Neural cell (in vitro differentiated cells): Measurements from ENCODE around the gene TRPM2. TPM values are rescaled to one million over a fixed set of nuclear protein-coding genes. Genes with fewer than 3 reads are reported as not detected.

Experiments used
- H2AFZ ChIP-seq: fragments of 200-600, 300-800 bp; sonication (generic), shearing (Covaris generic); 2 replicates; pipeline ENCODE4 v1.6.0; 2014; ENCODE audit warnings: low read depth, mild to moderate bottlenecking, antibody characterized with exemption, low read length, moderate library complexity
- H3F3A ChIP-seq: fragments of 200-600 bp; shearing (Covaris generic); 2 replicates; pipeline ENCODE4 v1.6.1; 2016; ENCODE audit warnings: mild to moderate bottlenecking, moderate library complexity, mixed read lengths, antibody characterized with exemption, low read length; ENCODE audit not compliant: insufficient read depth, poor library complexity, severe bottlenecking
- H3K27ac ChIP-seq: fragments of 200-600, 300-800 bp; sonication (generic), shearing (Covaris generic); 2 replicates; pipeline ENCODE4 v1.5.1; 2014; ENCODE audit warnings: mild to moderate bottlenecking, low read length, moderate library complexity
- H3K27me3 ChIP-seq: fragments of 300-800, 200-600 bp; sonication (generic), shearing (Covaris generic); 2 replicates; pipeline ENCODE4 v1.6.0; 2014; ENCODE audit warnings: mild to moderate bottlenecking, low read depth, low read length, moderate library complexity; ENCODE audit not compliant: insufficient read depth
- H3K36me3 ChIP-seq: fragments of 300-800, 200-600 bp; sonication (generic), shearing (Covaris generic); 2 replicates; pipeline ENCODE4 v1.5.1; 2014; ENCODE audit warnings: mild to moderate bottlenecking, antibody characterized with exemption, low read length, moderate library complexity; ENCODE audit not compliant: insufficient read depth
- H3K4me2 ChIP-seq: fragments of 300-800, 200-600 bp; sonication (generic), shearing (Covaris generic); 2 replicates; pipeline ENCODE4 v1.6.0; 2014; ENCODE audit warnings: mild to moderate bottlenecking, low read length
- H3K4me3 ChIP-seq: fragments of 300-800, 200-600 bp; sonication (generic), shearing (Covaris generic); 2 replicates; pipeline ENCODE4 v1.5.1; 2014; ENCODE audit warnings: mild to moderate bottlenecking, low read length, moderate library complexity
- H3K79me2 ChIP-seq: fragments of 200-600 bp; shearing (Covaris generic); replicated peaks from 2 replicates; pipeline ENCODE4 v1.6.0; 2014; ENCODE audit warnings: mild to moderate bottlenecking, low read length, moderate library complexity; ENCODE audit not compliant: insufficient read depth
- H3K9ac ChIP-seq: fragments of 300-800, 200-600 bp; sonication (generic), shearing (Covaris generic); 2 replicates; pipeline ENCODE4 v1.6.1; 2016; ENCODE audit warnings: mild to moderate bottlenecking, low read length, mixed read lengths
- H3K9me2 ChIP-seq: fragments of 200-600 bp; shearing (Covaris generic); 2 replicates; pipeline ENCODE4 v1.6.1; 2016; ENCODE audit warnings: mild to moderate bottlenecking, low read length, mixed read lengths; ENCODE audit not compliant: insufficient read depth
- H3K9me3 ChIP-seq: fragments of 200-600, 300-800 bp; sonication (generic), shearing (Covaris generic); 2 replicates; pipeline ENCODE4 v1.6.1; 2016; ENCODE audit warnings: mild to moderate bottlenecking, mixed run types, low read length, moderate library complexity, mixed read lengths
- H4K20me1 ChIP-seq: fragments of 200-600 bp; shearing (Covaris generic); 2 replicates; pipeline ENCODE4 v1.6.1; 2016; ENCODE audit warnings: mild to moderate bottlenecking, mixed run types; ENCODE audit not compliant: insufficient read depth
- CTCF ChIP-seq: fragments of 450-650 bp; IDR thresholded peaks from 2 replicates; pipeline ENCODE4 v1.5.1; 2014; ENCODE audit warnings: antibody characterized with exemption, mild to moderate bottlenecking, moderate library complexity; ENCODE audit not compliant: poor library complexity, severe bottlenecking
- EP300 ChIP-seq: fragments of 450-650 bp; conservative IDR thresholded peaks from 2 replicates; pipeline ENCODE4 v1.6.1; 2014; ENCODE audit warnings: antibody characterized with exemption, mild to moderate bottlenecking, moderate library complexity; ENCODE audit not compliant: poor library complexity, severe bottlenecking
- EZH2 ChIP-seq: fragments of 200-600, 300-800 bp; shearing (Covaris generic), sonication (generic); IDR thresholded peaks from 2 replicates; pipeline ENCODE4 v1.6.1; 2014; ENCODE audit warnings: antibody characterized with exemption, low read length, borderline replicate concordance, mild to moderate bottlenecking; ENCODE audit not compliant: insufficient read depth, poor library complexity, severe bottlenecking
- MXI1 ChIP-seq: fragments of 450-650 bp; conservative IDR thresholded peaks from 2 replicates; pipeline ENCODE4 v1.6.1; 2014; ENCODE audit warnings: antibody characterized with exemption, mild to moderate bottlenecking; ENCODE audit not compliant: poor library complexity, severe bottlenecking
- POLR2AphosphoS5 ChIP-seq: IDR thresholded peaks from 2 replicates; pipeline ENCODE4 v1.6.1; 2012
- RAD21 ChIP-seq: fragments of 450-650 bp; conservative IDR thresholded peaks from 2 replicates; pipeline ENCODE4 v1.6.1; 2014; ENCODE audit warnings: antibody characterized with exemption, mild to moderate bottlenecking, moderate library complexity
- REST ChIP-seq: IDR thresholded peaks from 2 replicates; pipeline ENCODE4 v1.6.1; 2012; ENCODE audit warnings: borderline replicate concordance
- SMC3 ChIP-seq: fragments of 450-650 bp; conservative IDR thresholded peaks from 2 replicates; pipeline ENCODE4 v1.6.1; 2014; ENCODE audit warnings: antibody characterized with exemption, mild to moderate bottlenecking, moderate library complexity; ENCODE audit not compliant: poor library complexity
- TAF1 ChIP-seq: IDR thresholded peaks from 2 replicates; pipeline ENCODE4 v1.6.1; 2012; ENCODE audit warnings: low read depth
- polyA plus RNA-seq: library from polyadenylated mRNA; depleted of rRNA; stranded (reverse); fragments of >200 nt; gene quantifications from 2 replicates; pipeline ENCODE4 v1.2.3, GENCODE V29; 2014

TRPM2 gene
- polyA plus RNA-seq, 1 donor from 2014 or later, result 0.14 TPM

DNA sequence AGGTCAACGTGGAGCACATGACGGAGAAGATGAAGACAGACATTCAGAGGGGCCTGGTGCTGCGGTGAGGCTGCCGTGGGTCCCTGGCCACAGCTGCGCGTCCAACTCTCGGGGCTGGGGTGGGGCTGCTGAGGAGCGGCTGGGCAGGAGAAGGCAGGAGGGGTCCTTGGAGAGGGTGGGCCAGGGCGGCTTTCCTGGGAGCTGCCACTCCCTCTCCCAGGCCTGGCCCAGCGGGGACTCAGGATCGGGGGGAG lies 28.6 kb upstream of the TRPM2 start:
- no peaks in the 10 kb centered on the region for H4K20me1 ChIP-seq
- TF ChIP-seq CTCF (no peak), RAD21 (no peak), TAF1 (no peak), POLR2AphosphoS5 (no peak), REST (no peak), SMC3 (no peak)
- H3K79me2 ChIP-seq, result no peaks in the 10 kb centered on the region
- H2AFZ ChIP-seq, result no peak overlapping the region
- H3K9me3 ChIP-seq, result no peaks in the 10 kb centered on the region
- H3F3A ChIP-seq, result no peaks in the 10 kb centered on the region
- no peak overlapping the region for H3K4me2 ChIP-seq
- no peak overlapping the region for H3K4me3 ChIP-seq
- H3K9me2 ChIP-seq, result no peaks in the 10 kb centered on the region
- no peaks in the 10 kb centered on the region for H3K36me3 ChIP-seq
- H3K27me3 ChIP-seq, result no peaks in the 10 kb centered on the region
- H3K27ac ChIP-seq, result no peak overlapping the region
- H3K9ac ChIP-seq, result no peak overlapping the region

GRCh38 chr21:44325386-44326271 lies 27.8 kb upstream of the TRPM2 start:
- no peak overlapping the region for H3K9ac ChIP-seq
- H3K27me3 ChIP-seq, result no peaks in the 10 kb centered on the region
- H3K27ac ChIP-seq, result no peak overlapping the region
- no peak overlapping the region for H3K4me3 ChIP-seq
- no peak overlapping the region for H3K4me2 ChIP-seq
- TF ChIP-seq MXI1, result no peak
- no peak for TF ChIP-seq REST
- no peak for TF ChIP-seq RAD21
- TF ChIP-seq POLR2AphosphoS5, result no peak
- TF ChIP-seq EP300, result no peak
- no peak for TF ChIP-seq TAF1
- no peak for TF ChIP-seq CTCF
- TF ChIP-seq EZH2, result no peak
- no peak for TF ChIP-seq SMC3
- H3K79me2 ChIP-seq, result no peaks in the 10 kb centered on the region
- H4K20me1 ChIP-seq, result no peaks in the 10 kb centered on the region
- no peaks in the 10 kb centered on the region for H3K9me3 ChIP-seq
- no peaks in the 10 kb centered on the region for H3F3A ChIP-seq
- H2AFZ ChIP-seq, result no peak overlapping the region
- H3K9me2 ChIP-seq, result no peaks in the 10 kb centered on the region
- H3K36me3 ChIP-seq, result no peaks in the 10 kb centered on the region
